Activated T-helper 17 cell treated with anti-CD3 and anti-CD28 coated beads, Interleukin-2, amount 50 U/mL, for 72 hours (primary cell): ENCODE results near the gene TCAF1. TPM values are rescaled to one million over a fixed set of nuclear protein-coding genes. Genes with fewer than 3 reads are reported as not detected.

ENCODE experiments used
- ATAC-seq: fragments of 150-1000 bp; cut with Tn5 transposase; replicated peaks from 2 replicates; pipeline ENCODE4 v1.10.0; 2021; ENCODE audit warnings: mild to moderate bottlenecking, moderate library complexity
- H3K27ac Mint-ChIP-seq: one replicate; pipeline ENCODE4 v1.8.0; 2022; ENCODE audit warnings: mixed read lengths
- H3K27me3 Mint-ChIP-seq: one replicate; pipeline ENCODE4 v1.8.0; 2022; ENCODE audit warnings: mixed read lengths
- H3K36me3 Mint-ChIP-seq: one replicate; pipeline ENCODE4 v1.8.0; 2022; ENCODE audit warnings: low read depth, mild to moderate bottlenecking, mixed read lengths
- H3K4me1 Mint-ChIP-seq: one replicate; pipeline ENCODE4 v1.8.0; 2022; ENCODE audit warnings: mixed read lengths
- H3K4me3 Mint-ChIP-seq: one replicate; pipeline ENCODE4 v1.8.0; 2022; ENCODE audit warnings: mild to moderate bottlenecking, mixed read lengths
- H3K9me3 Mint-ChIP-seq: one replicate; pipeline ENCODE4 v1.8.0; 2022; ENCODE audit warnings: mixed read lengths
- total RNA-seq, 2 donors: library from RNA; stranded (reverse); gene quantifications; one replicate each; pipeline ENCODE4 v1.2.3, GENCODE V29; 2022

The TCAF1 gene
- total RNA-seq, 2 donors from 2014 or later: 19.2 to 48.0 TPM

- H3K36me3 Mint-ChIP-seq: no peaks in the 10 kb centered on the region
- H3K4me1 Mint-ChIP-seq: no peaks in the 10 kb centered on the region
- peaks cover 18% of the 10 kb centered on the region for H3K27me3 Mint-ChIP-seq
- no peak overlapping the region for H3K4me3 Mint-ChIP-seq
- H3K9me3 Mint-ChIP-seq: no peaks in the 10 kb centered on the region
- H3K27ac Mint-ChIP-seq: no peak overlapping the region
- ATAC-seq: no peak
Observed at GRCh38 chr7:143913945-143914615, 12.1 kb upstream of the TCAF1 start.

GRCh38 chr7:143910473-143911248, 8.7 kb upstream of the TCAF1 start:
- H3K27me3 Mint-ChIP-seq: peaks cover 7% of the 10 kb centered on the region
- H3K27ac Mint-ChIP-seq: no peak overlapping the region
- no peak for ATAC-seq
- no peaks in the 10 kb centered on the region for H3K4me1 Mint-ChIP-seq
- H3K9me3 Mint-ChIP-seq: no peaks in the 10 kb centered on the region
- no peaks in the 10 kb centered on the region for H3K36me3 Mint-ChIP-seq
- H3K4me3 Mint-ChIP-seq: no peak overlapping the region

- no peak overlapping the region for H3K27ac Mint-ChIP-seq
- no peak for ATAC-seq
- H3K27me3 Mint-ChIP-seq: peaks cover 3% of the 10 kb centered on the region
- H3K4me1 Mint-ChIP-seq: no peaks in the 10 kb centered on the region
- H3K9me3 Mint-ChIP-seq: no peaks in the 10 kb centered on the region
- H3K4me3 Mint-ChIP-seq: no peak overlapping the region
- no peaks in the 10 kb centered on the region for H3K36me3 Mint-ChIP-seq
Observed at GRCh38 chr7:143909863-143910262, 7.9 kb upstream of the TCAF1 start.

- no peak for ATAC-seq
Observed at GRCh38 chr7:143908120-143908519, 6.1 kb upstream of the TCAF1 start.

GRCh38 chr7:143906895-143907294, 4.9 kb upstream of the TCAF1 start:
- no peaks in the 10 kb centered on the region for H3K36me3 Mint-ChIP-seq
- no peak for ATAC-seq
- peaks cover 4% of the 10 kb centered on the region for H3K4me1 Mint-ChIP-seq

More at GRCh38 chr7:143908120-143908519, 6.1 kb upstream of the TCAF1 start:
- H3K4me1 Mint-ChIP-seq: peaks cover 4% of the 10 kb centered on the region
- H3K9me3 Mint-ChIP-seq: no peaks in the 10 kb centered on the region
- H3K36me3 Mint-ChIP-seq: no peaks in the 10 kb centered on the region
- H3K27me3 Mint-ChIP-seq: peaks cover 3% of the 10 kb centered on the region
- no peak overlapping the region for H3K27ac Mint-ChIP-seq
- H3K4me3 Mint-ChIP-seq: no peak overlapping the region

GRCh38 chr7:143906151-143906550, 4.2 kb upstream of the TCAF1 start:
- Mint-ChIP-seq H3K36me3 (no peaks in the 10 kb centered on the region), H3K9me3 (no peaks in the 10 kb centered on the region), H3K4me1 (peaks cover 4% of the 10 kb centered on the region), H3K27ac (no peak overlapping the region), H3K4me3 (no peak overlapping the region), H3K27me3 (peaks cover 3% of the 10 kb centered on the region)
- ATAC-seq: no peak

More at GRCh38 chr7:143906895-143907294, 4.9 kb upstream of the TCAF1 start:
- no peaks in the 10 kb centered on the region for H3K9me3 Mint-ChIP-seq
- no peak overlapping the region for H3K27ac Mint-ChIP-seq
- H3K4me3 Mint-ChIP-seq: no peak overlapping the region
- peaks cover 3% of the 10 kb centered on the region for H3K27me3 Mint-ChIP-seq

- H3K9me3 Mint-ChIP-seq: no peaks in the 10 kb centered on the region
- no peak overlapping the region for H3K4me3 Mint-ChIP-seq
- no peak overlapping the region for H3K27ac Mint-ChIP-seq
- H3K36me3 Mint-ChIP-seq: peaks cover 4% of the 10 kb centered on the region
- peaks cover 6% of the 10 kb centered on the region for H3K4me1 Mint-ChIP-seq
- peaks cover 3% of the 10 kb centered on the region for H3K27me3 Mint-ChIP-seq
- ATAC-seq: no peak
Observed at GRCh38 chr7:143905509-143905908, 3.5 kb upstream of the TCAF1 start.

- H3K4me3 Mint-ChIP-seq: peak overlapping the region; percentile 93
- no peaks in the 10 kb centered on the region for H3K9me3 Mint-ChIP-seq
- peak overlapping the region; percentile 84 for H3K27ac Mint-ChIP-seq
- H3K27me3 Mint-ChIP-seq: no peaks in the 10 kb centered on the region
- peaks cover 6% of the 10 kb centered on the region for H3K36me3 Mint-ChIP-seq
- no peak for ATAC-seq
- peaks cover 14% of the 10 kb centered on the region for H3K4me1 Mint-ChIP-seq
Observed at GRCh38 chr7:143902332-143902899, 440 bp upstream of the TCAF1 start.

- Mint-ChIP-seq H3K9me3 (no peaks in the 10 kb centered on the region), H3K4me1 (peaks cover 14% of the 10 kb centered on the region), H3K36me3 (peaks cover 6% of the 10 kb centered on the region), H3K27me3 (no peaks in the 10 kb centered on the region), H3K27ac (peak overlapping the region; percentile 84), H3K4me3 (peak overlapping the region; percentile 93)
- no peak for ATAC-seq
Observed at GRCh38 chr7:143901332-143901667, 676 bp downstream of the TCAF1 start.

GRCh38 chr7:143900230-143900766, 1.7 kb downstream of the TCAF1 start:
- Mint-ChIP-seq H3K4me3 (peak overlapping the region; percentile 93), H3K27ac (peak overlapping the region; percentile 84), H3K27me3 (no peaks in the 10 kb centered on the region), H3K4me1 (peaks cover 14% of the 10 kb centered on the region), H3K9me3 (no peaks in the 10 kb centered on the region), H3K36me3 (peaks cover 6% of the 10 kb centered on the region)
- ATAC-seq: no peak

- Mint-ChIP-seq H3K27ac (no peak overlapping the region), H3K4me3 (no peak overlapping the region), H3K27me3 (no peaks in the 10 kb centered on the region), H3K4me1 (peaks cover 14% of the 10 kb centered on the region), H3K36me3 (peaks cover 6% of the 10 kb centered on the region), H3K9me3 (no peaks in the 10 kb centered on the region)
- ATAC-seq: no peak
Observed at GRCh38 chr7:143898810-143899209, 3.2 kb downstream of the TCAF1 start.

GRCh38 chr7:143896667-143897066, 5.3 kb downstream of the TCAF1 start:
- no peak for ATAC-seq
- H3K4me1 Mint-ChIP-seq: peaks cover 10% of the 10 kb centered on the region

GRCh38 chr7:143892527-143893300, 9.3 kb downstream of the TCAF1 start:
- ATAC-seq: peak; percentile 97
- Mint-ChIP-seq H3K4me1 (no peaks in the 10 kb centered on the region), H3K9me3 (peaks cover 3% of the 10 kb centered on the region), H3K27me3 (peaks cover 10% of the 10 kb centered on the region), H3K27ac (no peak overlapping the region), H3K4me3 (no peak overlapping the region), H3K36me3 (peaks cover 20% of the 10 kb centered on the region)

More at GRCh38 chr7:143896667-143897066, 5.3 kb downstream of the TCAF1 start:
- Mint-ChIP-seq H3K36me3 (peaks cover 6% of the 10 kb centered on the region), H3K27me3 (no peaks in the 10 kb centered on the region), H3K9me3 (no peaks in the 10 kb centered on the region), H3K4me3 (no peak overlapping the region), H3K27ac (no peak overlapping the region)

- Mint-ChIP-seq H3K36me3 (peaks cover 20% of the 10 kb centered on the region), H3K27ac (no peak overlapping the region), H3K4me1 (no peaks in the 10 kb centered on the region), H3K9me3 (peaks cover 3% of the 10 kb centered on the region), H3K4me3 (no peak overlapping the region), H3K27me3 (peaks cover 18% of the 10 kb centered on the region)
- no peak for ATAC-seq
Observed at GRCh38 chr7:143891457-143891856, 10.5 kb downstream of the TCAF1 start.
